AG10803 (cell line): Measurements from ENCODE around the gene SNX33.
"Not testable (repeated sequence)": the region's sequence is repeated elsewhere in the genome, so short reads cannot be mapped to it uniquely, and the experiment has no call there.

Source experiments
- DNase-seq: peaks from one replicate; pipeline ENCODE4 v3.0.0; 2010; ENCODE audit warnings: low read depth
- H3K4me3 ChIP-seq: 2 replicates; pipeline ENCODE4 v1.5.1; 2011; ENCODE audit warnings: mild to moderate bottlenecking, low read length, control low read depth
- TF ChIP-seq, protein P1 (sequence below): conservative IDR thresholded peaks from 2 replicates; pipeline ENCODE4 v1.5.1; 2011; ENCODE audit warnings: mild to moderate bottlenecking, low read length, control low read depth, inconsistent platforms

SNX33 gene

DNA sequence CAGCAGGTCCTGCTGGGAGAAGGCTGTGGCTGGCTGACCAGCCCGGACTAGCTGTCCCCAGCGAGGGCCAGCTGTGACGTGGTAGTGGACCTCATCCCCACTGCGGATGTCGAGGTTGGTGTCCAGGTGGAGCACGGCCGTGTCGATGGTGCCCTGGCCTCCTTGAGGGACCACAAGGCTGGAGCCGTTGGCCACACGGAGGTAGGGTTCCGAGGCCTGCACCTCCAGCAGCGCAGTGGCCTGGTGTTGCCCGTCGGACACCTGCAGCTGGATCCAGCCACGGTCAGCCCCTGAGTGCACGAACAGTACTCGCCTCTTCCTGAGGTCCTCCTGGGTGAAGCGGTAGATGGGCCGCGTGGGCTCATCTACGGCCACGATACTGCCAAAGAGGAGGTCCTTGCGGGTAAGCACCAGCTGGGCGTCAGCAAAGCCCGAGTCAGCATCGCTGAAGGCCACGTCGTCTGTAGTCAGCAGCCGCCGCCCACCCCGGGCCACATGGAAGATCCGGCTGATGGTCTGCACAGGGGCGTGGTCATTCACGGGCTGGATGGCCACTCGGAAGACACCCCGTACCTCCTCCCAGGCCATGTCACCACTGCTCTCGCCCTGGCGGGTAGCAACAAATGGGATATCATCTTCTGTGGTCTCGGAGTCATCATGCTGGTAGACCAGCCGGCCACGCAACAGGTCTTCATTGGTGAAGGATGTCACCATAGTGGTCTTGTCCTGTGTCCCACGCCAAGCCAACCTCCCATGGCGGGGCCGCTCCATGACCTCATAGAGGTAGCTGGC lies 40.0 kb downstream of the SNX33 start:
- H3K4me3 ChIP-seq: no peak overlapping the region

DNA sequence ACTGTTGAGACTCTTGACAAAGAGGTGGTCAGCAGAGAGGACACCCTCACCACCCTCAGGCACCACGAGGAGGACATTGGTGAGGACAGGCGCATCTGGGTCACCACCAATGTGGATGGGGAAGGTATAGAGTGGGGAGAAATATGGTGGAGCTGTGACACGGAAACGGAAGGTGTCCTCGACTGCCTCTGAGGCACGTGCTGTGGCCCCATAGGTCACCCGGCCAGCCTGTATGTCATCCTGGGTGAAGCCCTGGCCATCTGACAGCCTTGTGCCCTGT lies 40.5 kb downstream of the SNX33 start:
- DNase-seq: no peak
- H3K4me3 ChIP-seq: no peak overlapping the region
- TF ChIP-seq, protein P1, sequence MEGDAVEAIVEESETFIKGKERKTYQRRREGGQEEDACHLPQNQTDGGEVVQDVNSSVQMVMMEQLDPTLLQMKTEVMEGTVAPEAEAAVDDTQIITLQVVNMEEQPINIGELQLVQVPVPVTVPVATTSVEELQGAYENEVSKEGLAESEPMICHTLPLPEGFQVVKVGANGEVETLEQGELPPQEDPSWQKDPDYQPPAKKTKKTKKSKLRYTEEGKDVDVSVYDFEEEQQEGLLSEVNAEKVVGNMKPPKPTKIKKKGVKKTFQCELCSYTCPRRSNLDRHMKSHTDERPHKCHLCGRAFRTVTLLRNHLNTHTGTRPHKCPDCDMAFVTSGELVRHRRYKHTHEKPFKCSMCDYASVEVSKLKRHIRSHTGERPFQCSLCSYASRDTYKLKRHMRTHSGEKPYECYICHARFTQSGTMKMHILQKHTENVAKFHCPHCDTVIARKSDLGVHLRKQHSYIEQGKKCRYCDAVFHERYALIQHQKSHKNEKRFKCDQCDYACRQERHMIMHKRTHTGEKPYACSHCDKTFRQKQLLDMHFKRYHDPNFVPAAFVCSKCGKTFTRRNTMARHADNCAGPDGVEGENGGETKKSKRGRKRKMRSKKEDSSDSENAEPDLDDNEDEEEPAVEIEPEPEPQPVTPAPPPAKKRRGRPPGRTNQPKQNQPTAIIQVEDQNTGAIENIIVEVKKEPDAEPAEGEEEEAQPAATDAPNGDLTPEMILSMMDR: no peak

More for the DNA sequence above, 40.0 kb downstream of the SNX33 start:
- no peak for DNase-seq
- TF ChIP-seq, protein P1: no peak

DNA sequence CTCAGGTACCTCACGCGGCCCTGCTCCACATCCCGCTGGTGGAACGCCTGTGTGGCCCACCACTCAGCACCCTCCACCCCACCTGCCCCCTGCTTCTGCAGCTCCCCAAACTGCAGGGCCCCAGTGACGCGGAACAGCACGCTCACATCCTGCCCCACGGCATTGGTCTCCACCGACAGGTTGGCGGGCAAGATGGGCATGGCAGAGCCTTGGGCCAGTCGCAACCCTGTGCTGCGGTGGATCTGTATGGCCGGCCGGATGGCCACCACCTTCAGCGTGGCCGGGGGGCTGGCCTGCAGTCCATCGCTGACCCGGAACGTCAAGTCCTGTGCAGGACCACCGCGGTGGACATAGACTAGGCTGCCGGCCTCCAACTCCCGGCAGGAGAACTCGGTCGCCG lies 41.1 kb downstream of the SNX33 start:
- no peak for DNase-seq
- no peak overlapping the region for H3K4me3 ChIP-seq
- TF ChIP-seq, protein P1: no peak

DNA sequence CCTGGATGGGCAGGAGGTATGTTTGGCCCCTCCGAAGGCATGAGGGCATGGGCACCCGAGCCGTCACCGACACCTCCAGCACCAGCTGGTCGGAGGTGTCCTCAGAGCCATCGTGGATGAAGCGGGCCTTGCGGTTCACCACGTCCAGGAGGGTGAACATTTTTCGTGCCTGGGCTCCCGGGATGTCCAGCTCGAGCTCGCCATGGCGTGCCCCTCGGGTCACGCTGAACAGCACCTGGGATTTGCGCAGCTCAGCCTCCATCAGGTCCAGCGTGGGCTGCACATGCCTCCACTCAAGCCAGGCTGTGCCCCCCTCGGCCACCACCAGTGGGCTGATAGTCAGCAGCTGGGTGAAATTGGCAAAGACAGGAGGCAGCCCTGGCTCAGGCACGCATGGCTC lies 41.7 kb downstream of the SNX33 start:
- not testable (repeated sequence) for H3K4me3 ChIP-seq, DNase-seq

DNA sequence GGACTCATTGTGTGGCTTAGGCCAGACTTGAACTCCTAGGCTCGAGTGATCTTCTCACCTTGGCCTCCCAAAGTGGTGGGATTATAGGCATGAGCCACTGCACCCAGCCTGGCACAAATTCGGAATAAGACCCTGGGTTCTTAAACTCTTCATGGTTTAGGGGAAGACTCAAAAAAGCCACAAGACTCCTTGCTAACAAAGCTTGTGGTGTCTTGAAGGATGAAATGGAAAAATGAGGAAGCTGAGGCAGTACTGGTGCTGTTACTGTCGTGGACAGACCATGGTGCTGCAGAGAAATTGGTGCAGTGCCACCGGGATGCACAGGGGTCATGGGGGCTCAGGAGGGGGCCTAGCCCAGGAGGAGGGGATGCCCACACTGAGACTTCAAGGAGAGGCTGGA lies 44.6 kb downstream of the SNX33 start:
- H3K4me3 ChIP-seq, DNase-seq: not testable (repeated sequence)

DNA sequence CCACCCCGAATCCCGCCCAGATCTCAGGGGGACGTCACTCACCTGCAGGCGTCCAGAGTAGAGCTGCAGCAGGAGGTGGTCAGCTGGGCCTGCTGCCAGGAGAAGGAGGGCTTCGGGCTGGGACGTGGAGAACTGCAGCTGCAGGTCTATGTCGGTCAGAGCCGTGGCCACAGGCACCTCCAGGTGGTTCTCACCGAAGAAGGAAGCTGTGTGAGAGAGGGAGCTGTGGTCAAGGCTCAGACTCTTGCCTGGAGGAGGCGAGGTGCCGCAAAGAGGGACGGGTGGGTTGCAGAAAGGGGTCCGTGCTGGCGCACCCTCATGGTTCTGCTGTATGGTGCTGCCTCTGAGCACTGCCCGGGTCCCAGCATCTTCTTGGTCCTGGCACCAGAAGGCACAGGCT lies 45.3 kb downstream of the SNX33 start:
- not testable (repeated sequence) for H3K4me3 ChIP-seq, DNase-seq

DNA sequence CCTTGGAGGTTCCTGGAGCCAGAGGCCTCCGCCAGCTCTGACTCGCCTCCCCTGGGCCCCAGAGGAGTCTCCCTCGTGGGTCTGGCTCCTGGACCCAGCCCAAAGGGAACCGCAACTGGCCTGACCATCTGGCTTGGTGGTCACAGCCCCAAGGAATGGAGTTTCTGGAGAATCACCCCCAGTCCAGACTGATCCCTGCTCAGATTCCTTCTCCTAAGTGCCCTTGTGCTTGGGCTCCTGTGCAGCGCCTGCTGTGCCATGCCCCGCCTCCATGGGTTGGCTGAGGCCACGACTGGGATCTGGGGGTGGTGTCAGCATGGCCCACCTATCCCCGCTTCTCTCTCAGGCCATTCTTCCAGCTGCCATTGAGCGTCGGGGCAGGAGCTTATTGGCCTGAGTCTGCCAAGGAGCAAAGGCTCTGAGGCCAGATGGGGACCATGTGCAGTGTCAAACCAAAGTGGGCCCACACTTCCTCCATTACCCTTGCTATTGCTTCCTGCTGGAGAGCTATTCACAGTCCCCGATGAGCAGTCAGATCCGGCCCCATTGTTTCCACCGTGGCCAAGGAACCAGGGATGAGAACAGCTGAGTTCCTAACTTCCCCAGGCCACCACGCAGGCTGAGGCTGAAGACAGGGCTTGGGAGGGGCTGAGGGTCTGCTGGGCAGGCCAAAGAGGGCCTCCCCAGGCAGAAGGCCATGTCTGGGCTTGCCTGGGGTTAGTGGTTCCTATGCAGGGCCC lies 46.0 kb downstream of the SNX33 start:
- TF ChIP-seq, protein P1: no peak
- DNase-seq: peak; percentile 84

DNA sequence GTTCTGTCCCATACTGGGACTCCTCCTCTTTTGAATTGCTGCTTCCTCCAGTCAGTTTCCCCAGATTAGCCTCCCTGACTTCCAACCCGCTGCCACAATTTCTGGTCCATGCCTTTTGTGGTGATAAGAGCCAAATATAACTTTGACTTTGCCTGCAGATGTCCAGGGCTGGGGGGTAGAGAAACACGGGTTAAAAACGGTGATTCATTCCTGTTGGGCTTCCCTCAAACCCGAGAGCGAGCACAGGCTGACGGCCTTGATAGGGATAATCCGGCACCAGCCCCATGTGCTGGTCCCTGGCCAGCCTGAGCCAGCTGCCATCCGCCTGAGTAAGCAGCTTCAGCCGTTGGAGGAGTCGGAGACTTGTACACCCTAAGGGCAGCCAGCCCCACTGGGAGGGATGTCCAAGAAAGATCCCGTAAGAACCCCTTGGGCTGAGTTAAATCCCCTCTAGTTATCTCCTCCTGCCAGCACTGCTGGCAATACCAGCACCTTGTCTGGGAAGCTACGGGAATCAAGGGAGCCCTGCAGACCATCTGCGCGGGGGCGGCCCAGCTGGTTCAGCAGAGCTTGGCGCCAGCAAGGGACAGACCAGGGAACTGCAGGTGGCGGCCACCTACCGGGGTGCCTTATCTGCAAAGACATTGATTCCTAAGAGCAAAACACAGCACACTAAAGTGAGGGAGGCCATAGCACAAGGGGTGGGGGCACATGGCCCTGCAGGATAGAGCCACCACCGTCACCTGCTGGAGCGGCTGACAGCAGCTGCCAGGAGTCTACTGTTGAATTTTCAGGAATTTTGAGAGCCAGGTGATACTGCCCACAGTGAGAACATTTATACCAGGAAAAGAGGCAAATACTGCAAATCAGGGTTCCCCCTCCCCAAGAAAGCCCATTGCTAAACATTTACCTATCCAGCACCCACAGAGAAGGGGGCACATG lies 46.8 kb downstream of the SNX33 start:
- no peak overlapping the region; the same call in 1 of the 2 replicates for H3K4me3 ChIP-seq
- TF ChIP-seq, protein P1: peak; percentile 46
- peak; percentile 97 for DNase-seq

More for the DNA sequence above, 46.0 kb downstream of the SNX33 start:
- peak overlapping the region; percentile 3; the same call in 1 of the 2 replicates for H3K4me3 ChIP-seq
